Activated T-helper 1 cell treated with anti-CD3 and anti-CD28 coated beads, Interleukin-2, amount 50 U/mL, for 16 hours (primary cell): Measurements from ENCODE around the gene CLCN7.

Experiments used
- DNase-seq, 2 donors: peaks; one replicate each; pipeline ENCODE4 v3.0.0-alpha.2; 2020; ENCODE audit warnings: low read depth in 1 of 2, low spot score in 1 of 2

The CLCN7 gene

DNA sequence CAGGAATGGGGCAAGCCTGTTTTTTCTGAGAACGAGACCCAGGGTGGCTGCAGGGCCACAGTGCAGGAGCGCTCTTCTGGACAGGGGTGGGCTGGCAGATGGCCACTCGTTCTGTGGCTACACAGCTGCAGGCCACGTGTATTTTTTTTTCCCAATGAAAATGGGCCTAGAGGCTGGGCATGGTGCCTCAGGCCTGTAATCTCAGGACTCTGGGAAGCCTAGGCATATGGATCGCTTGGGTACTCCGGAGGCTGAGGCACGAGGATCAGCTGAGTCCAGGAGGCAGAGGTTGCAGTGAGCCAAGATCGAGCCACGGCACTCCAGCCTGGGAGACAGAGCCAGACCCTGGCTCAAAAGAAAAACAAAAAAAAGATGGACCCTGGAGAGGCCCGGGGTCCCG is 67.1 kb downstream of the CLCN7 start:
- DNase-seq = no peak

DNA sequence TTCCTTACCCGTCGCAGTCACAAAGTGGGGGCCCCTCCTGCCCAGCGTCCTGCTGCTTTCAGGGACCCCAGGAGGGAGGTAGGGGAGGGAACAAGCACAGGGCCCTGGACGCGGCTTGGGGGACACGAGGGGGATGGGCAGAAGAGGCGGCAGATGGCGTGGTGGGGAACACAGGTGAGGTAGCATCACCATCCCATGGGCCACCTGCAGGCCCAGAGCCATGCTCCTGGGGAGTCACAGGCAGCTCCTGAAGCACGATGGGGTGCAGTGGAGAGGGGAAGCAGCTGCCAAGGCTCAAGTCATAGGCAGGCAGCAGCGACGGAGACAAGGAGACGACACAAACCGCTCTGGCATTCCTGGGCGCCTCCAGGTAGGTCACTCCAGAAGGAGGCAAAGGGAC is 71.1 kb downstream of the CLCN7 start:
- DNase-seq = no peak

DNA sequence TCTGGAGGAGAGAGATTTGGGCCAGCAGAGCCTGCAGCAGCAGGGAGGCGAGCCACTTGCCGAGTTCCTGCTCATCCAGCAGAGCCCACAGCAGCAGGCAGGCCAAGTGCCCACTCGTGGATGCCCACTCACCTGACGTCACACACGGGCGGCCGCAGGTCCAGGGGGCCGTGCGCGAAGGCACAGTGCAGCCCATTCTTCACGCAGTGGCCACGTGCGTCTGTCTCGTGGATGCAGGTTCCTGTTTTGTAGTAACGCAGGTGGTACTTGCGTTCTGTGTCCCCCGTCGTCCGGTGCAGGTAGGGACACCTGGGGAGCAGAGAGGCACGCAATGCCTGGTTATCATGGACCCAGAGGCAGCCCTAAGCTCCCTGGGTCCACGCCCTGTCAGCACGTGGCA is 71.8 kb downstream of the CLCN7 start:
- no peak for DNase-seq

DNA sequence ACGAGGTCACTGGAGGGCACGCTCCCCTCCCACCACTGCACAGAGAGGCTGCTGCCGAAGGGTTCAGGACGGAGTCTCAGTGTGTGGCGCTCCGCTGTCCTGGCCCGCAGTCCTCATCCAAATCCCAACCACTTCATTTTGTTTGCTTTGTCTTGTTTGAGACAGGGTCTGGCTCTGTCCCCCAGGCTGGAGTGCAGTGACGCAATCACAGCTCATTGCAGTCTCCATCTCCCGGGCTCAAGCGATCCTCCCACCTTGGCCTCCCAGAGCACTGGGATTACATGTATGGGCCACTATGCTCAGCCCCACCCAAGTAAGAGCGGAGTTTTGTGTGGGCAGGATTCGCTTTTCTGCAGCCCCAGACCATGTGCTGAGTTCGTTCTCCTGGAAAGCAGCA is 73.1 kb downstream of the CLCN7 start:
- no peak for DNase-seq

DNA sequence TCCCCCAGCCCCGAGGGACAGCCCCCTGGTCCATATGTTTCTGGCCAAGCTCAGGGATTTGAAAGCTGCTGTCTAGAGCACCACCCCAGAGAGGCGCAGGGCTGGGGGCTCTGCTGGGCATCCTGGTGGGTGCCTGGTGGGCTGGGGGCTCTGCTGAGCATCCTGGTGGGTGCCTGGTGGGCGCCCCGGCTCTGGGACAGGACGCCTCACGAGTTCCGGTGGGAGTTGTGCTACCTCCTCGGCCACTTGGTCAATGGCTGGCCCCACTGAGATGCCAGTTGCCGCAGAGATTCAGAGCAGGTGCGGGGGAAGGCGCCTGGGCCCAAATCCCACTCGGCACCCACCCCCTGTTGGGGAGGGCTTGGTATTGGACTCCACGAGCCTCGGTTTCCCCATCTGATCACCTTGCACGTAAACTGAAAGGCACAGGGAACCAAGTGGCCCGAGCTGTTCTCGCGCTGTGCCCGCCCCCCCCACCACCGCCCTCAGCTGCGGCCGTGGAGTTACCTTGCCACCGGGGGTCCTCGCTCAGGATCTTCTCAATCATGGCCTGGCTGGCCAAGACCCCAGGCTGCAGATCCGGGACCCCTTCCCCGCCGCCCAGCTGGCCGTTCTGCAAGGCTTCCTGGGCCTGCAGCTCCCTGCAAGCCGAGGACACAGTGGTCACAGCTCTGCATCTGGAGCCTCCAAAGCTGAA is 73.6 kb downstream of the CLCN7 start:
- DNase-seq = no peak

DNA sequence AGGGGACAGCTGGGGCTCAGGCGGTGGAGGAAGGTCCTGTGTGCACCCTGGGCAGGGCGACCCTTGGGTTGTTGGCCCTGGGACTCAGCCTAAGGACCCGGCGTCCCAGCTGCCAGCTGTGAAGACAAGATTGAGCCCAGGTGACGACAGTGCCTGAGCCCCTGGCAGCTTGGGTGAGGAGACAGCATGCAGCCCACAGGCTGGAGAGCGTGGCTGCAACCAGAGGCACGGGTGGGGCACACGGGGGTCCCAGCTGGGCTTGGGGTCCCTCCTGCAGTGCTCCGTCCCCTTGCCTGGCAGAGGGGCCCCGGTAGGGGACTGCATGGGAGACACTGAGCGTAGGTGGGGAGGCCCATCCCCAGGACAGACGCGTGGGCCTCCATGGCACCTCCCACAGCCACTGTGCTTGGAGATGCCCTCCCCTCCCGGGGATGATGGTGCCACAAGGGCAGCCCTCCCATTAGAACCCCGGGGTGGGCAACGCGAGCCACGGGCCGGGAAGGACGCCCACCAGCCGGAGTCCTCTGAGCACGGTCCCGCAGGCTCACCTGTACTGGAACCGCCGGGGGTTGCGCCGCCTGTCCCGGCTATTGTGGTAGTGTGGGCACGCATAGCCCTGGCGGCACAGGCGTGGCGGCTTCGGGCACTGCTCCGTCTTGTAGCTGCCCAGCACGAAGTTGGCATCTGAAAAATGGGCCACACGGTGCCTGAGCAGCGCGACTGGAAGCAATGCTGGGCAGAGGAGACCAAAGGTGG is 75.8 kb downstream of the CLCN7 start:
- no peak for DNase-seq

DNA sequence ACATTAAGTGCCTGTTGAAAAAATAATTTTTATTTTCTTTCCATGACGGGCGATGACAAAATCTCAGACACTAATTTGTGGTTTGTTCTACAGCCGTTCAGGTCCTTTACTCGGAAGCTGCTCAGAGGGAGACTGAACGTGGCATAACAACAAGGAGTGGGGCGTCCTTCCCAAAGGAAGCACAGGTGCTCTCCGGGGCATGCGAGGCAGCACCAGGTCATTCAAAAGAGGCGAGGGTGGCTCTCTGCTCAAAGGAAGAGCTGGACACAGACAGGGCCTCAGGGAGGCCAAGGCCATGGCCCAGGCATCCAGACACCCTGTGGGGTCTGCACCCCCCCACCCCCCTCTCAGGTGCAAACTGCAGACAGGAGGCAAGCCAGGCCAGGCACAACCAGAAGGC is 76.5 kb downstream of the CLCN7 start:
- no peak for DNase-seq

DNA sequence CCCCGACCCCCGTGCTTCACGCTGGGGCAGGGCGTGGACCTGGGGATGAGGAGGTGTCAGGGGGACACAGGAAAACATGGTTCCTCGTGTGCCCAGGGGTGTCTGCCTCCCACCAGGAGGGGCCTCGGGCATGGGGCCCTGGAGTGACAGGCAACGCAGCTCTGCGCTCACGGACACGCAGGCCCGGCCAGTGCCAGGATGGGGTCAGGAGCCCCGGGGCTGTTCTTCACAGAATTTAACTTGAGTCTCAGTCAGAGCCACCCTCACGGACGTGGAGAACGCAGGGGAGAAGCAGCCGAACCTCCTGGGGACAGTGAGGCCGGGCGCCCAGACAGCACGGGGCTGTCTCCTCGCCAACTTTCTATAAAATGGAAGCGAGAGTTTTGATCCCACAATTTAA is 77.0 kb downstream of the CLCN7 start:
- DNase-seq = no peak

DNA sequence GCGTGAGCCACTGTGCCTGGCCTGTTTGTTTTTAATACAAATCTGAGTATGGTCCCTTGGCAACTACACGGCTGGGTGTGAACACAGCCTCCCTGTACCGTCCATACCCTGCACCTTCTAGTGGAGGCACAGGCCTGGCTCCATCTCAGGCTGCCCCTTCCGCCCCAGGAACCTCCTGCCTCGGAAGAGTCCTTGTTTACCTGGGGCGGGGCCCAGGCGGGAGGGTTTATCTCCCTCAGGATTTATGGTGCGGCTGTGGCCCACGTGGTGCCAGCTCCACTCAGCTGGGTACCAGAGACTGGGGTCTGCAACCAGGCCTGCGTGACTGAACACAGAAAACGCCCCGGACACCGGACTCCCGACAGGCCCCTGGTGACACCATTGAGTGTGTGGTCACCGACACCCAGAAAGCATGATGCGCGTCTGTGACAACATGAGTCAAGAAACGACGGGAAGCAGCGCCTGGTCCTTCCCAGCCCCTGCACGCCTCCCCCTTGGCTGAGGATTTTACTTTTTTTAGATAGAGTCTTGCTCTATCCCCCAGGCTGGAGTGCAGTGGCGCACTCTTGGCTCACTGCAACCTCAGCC is 79.3 kb downstream of the CLCN7 start:
- no peak for DNase-seq
